ENCODE results near the gene ENKD1.

DNA sequence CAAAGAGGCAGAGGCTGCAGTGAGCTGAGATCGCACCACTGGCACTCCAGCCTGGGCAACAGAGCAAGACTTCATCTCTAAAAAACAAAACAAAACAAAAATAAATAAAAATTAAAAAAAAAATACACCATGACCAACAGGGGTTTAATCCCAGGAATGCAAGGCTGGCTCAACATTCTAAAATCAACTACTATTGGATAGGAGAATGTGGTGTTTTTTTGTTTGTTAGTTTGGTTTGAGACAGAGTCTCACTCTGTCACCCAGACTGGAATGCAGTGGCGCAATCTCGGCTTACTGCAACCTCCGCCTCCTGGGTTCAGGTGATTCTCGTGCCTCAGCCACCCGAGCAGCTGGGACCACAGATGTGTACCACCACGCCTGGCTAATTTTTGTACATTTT is 32.7 kb upstream of the ENKD1 start:
- no peak for TF ChIP-seq POLR2A (IDR thresholded peaks at IDR 0.05)
- TF ChIP-seq, protein P1, sequence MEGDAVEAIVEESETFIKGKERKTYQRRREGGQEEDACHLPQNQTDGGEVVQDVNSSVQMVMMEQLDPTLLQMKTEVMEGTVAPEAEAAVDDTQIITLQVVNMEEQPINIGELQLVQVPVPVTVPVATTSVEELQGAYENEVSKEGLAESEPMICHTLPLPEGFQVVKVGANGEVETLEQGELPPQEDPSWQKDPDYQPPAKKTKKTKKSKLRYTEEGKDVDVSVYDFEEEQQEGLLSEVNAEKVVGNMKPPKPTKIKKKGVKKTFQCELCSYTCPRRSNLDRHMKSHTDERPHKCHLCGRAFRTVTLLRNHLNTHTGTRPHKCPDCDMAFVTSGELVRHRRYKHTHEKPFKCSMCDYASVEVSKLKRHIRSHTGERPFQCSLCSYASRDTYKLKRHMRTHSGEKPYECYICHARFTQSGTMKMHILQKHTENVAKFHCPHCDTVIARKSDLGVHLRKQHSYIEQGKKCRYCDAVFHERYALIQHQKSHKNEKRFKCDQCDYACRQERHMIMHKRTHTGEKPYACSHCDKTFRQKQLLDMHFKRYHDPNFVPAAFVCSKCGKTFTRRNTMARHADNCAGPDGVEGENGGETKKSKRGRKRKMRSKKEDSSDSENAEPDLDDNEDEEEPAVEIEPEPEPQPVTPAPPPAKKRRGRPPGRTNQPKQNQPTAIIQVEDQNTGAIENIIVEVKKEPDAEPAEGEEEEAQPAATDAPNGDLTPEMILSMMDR (IDR thresholded peaks at IDR 0.05): no peak
